BLaER1 treated with 17β-estradiol and CSF1 and Interleukin-3, amounts not matched to agents 10 nM and 100 nM (cell line): ENCODE results near the gene TIGD4.

Experiments used
- H3K27ac ChIP-seq, 11 experiments: shearing (Covaris generic); formaldehyde crosslinking; 2 replicates each; pipeline ENCODE4 v1.8.1; 2022
- H3K27me3 ChIP-seq, 11 experiments: shearing (Covaris generic); formaldehyde crosslinking; 2 replicates each; pipeline ENCODE4 v1.8.1; 2022
- H3K36me3 ChIP-seq, 11 experiments: shearing (Covaris generic); formaldehyde crosslinking; 2 replicates each; pipeline ENCODE4 v1.8.1; 2022
- H3K4me1 ChIP-seq, 10 experiments: shearing (Covaris generic); formaldehyde crosslinking; 2 replicates each; pipeline ENCODE4 v1.8.1; 2022
- H3K4me2 ChIP-seq, 11 experiments: shearing (Covaris generic); formaldehyde crosslinking; 2 replicates each; pipeline ENCODE4 v1.8.1; 2022
- H3K4me3 ChIP-seq, 10 experiments: shearing (Covaris generic); formaldehyde crosslinking; 2 replicates each; pipeline ENCODE4 v1.8.1; 2022
- H3K9ac ChIP-seq, 11 experiments: shearing (Covaris generic); formaldehyde crosslinking; 2 replicates each; pipeline ENCODE4 v1.8.1; 2022
- H3K9me3 ChIP-seq, 11 experiments: shearing (Covaris generic); formaldehyde crosslinking; replicated peaks in 1 of 11; 2 replicates each; pipeline ENCODE4 v1.8.1; 2022
- H4K20me1 ChIP-seq, 11 experiments: shearing (Covaris generic); formaldehyde crosslinking; 2 replicates each; pipeline ENCODE4 v1.8.1; 2022
- Cebpa-rat ChIP-seq, 11 experiments: shearing (Covaris generic); IDR thresholded peaks; 2 replicates each; pipeline ENCODE4 v1.8.1; 2022

The TIGD4 gene

GRCh38 chr4:152723236-152723635, 56.3 kb downstream of the TIGD4 start:
- no peaks in the 10 kb centered on the region for H4K20me1 ChIP-seq
- no peaks in the 10 kb centered on the region for H3K36me3 ChIP-seq
- peaks cover 0 to 13% (median 11%) of the 10 kb centered on the region in 10 experiments; a peak in 19 of 20 replicates for H3K4me1 ChIP-seq
- no peak overlapping the region for H3K4me3 ChIP-seq
- no peaks in the 10 kb centered on the region for H3K27me3 ChIP-seq
- TF ChIP-seq Cebpa-rat (IDR thresholded peaks at IDR 0.05) = no peak
- H3K27ac ChIP-seq = no peak overlapping the region
- no peak overlapping the region for H3K4me2 ChIP-seq
- H3K9ac ChIP-seq = no peak overlapping the region
- H3K9me3 ChIP-seq = 0 out of 22 replicates have a peak, but pooled peaks cover 0 to 4% (median 0%) of the 10 kb centered on the region in 11 experiments

DNA sequence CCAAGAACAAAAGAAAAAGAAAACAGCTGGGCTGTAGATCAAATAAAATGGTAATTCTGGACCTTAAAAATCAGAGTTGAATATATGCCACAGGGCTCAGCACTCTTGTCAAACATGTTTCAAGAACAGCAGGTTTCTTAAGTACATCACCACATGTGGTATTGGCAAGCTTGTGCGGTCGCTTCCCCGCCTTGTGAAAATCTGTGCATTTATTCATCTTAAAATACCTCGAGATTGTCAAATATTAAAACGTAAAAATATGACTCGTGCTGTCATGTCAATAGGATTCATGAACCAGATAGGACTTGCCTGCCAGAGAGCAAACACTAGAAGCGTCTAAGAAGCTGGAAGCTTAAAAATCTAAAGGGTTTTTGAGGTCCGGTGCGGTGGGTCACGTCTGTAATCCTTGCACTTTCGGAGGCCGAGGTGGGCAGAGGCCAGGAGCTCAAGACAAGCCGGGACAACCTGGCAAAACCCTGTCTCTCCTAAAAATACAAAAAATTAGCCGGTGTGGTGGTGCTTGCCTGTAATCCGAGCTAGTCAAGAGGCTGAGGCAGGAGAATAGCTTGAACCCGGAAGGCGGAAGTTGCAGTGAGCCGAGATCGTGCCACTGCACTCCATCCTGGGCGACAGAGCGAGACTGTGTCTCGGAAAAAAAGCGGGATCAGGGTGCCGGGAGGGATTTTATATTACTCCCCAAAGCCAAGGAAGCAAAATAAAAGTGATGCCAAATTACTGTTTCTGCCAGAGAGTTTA, 59.6 kb downstream of the TIGD4 start:
- TF ChIP-seq Cebpa-rat (IDR thresholded peaks at IDR 0.05) = no peak

More for the DNA sequence above, 59.6 kb downstream of the TIGD4 start:
- Histone ChIP-seq H3K27me3 (no peaks in the 10 kb centered on the region), H3K9me3 (peaks cover 13 to 25% (median 18%) of the 10 kb centered on the region in 11 experiments), H3K4me3 (no peak overlapping the region), H3K4me1 (peaks cover 0 to 2% (median 0%) of the 10 kb centered on the region in 10 experiments; a peak in 3 of 20 replicates), H3K4me2 (no peak overlapping the region), H3K9ac (no peak overlapping the region), H3K27ac (no peak overlapping the region), H4K20me1 (no peaks in the 10 kb centered on the region), H3K36me3 (no peaks in the 10 kb centered on the region)
